Measurements from ENCODE around the gene FAM107B. TPM values are rescaled to one million over a fixed set of nuclear protein-coding genes. Genes with fewer than 3 reads are reported as not detected.

FAM107B gene
- polyA plus RNA-seq, 3 donors = 80.1 to 108 (median 96.5) TPM

GRCh38 chr10:14584661-14585060 is 190.0 kb downstream of the FAM107B start:
- no peak for DNase-seq

- no peak for DNase-seq
Observed at GRCh38 chr10:14583967-14584366, 190.7 kb downstream of the FAM107B start.

GRCh38 chr10:14583252-14583651 is 191.4 kb downstream of the FAM107B start:
- DNase-seq = no peak

GRCh38 chr10:14581553-14582321 is 193.0 kb downstream of the FAM107B start:
- DNase-seq = no peak

GRCh38 chr10:14580671-14581332 is 193.9 kb downstream of the FAM107B start:
- no peak for DNase-seq

- DNase-seq = no peak
Observed at GRCh38 chr10:14579405-14579804, 195.3 kb downstream of the FAM107B start.

GRCh38 chr10:14578060-14578952 is 196.4 kb downstream of the FAM107B start:
- DNase-seq = no peak

GRCh38 chr10:14574885-14575284 is 199.8 kb downstream of the FAM107B start:
- DNase-seq = no peak

- DNase-seq = no peak
Observed at GRCh38 chr10:14574291-14574690, 200.4 kb downstream of the FAM107B start.

- DNase-seq = no peak
Observed at GRCh38 chr10:14573666-14574261, 200.9 kb downstream of the FAM107B start.

GRCh38 chr10:14572811-14573210 is 201.9 kb downstream of the FAM107B start:
- no peak for DNase-seq

- no peak for DNase-seq
Observed at GRCh38 chr10:14571866-14572507, 202.7 kb downstream of the FAM107B start.

- no peak for DNase-seq
Observed at GRCh38 chr10:14570800-14571199, 203.9 kb downstream of the FAM107B start.

- DNase-seq = no peak
Observed at GRCh38 chr10:14569274-14570060, 205.2 kb downstream of the FAM107B start.

- no peak for DNase-seq
Observed at GRCh38 chr10:14567421-14567820, 207.3 kb downstream of the FAM107B start.

- DNase-seq = no peak
Observed at GRCh38 chr10:14566498-14566897, 208.2 kb downstream of the FAM107B start.

- DNase-seq = no peak
Observed at GRCh38 chr10:14565199-14565598, 209.5 kb downstream of the FAM107B start.

GRCh38 chr10:14564268-14564744 is 210.4 kb downstream of the FAM107B start:
- DNase-seq = no peak

- DNase-seq = no peak
Observed at GRCh38 chr10:14563359-14563940, 211.2 kb downstream of the FAM107B start.

- DNase-seq = no peak
Observed at GRCh38 chr10:14563076-14563336, 211.7 kb downstream of the FAM107B start.

All from renal pelvis (tissue), 4 donors.